HUDEP-2 (cell line): ENCODE measurements around the gene FOXA2.

Source experiments
- DNase-seq, 76 experiments: peaks; one replicate each; lab custom pipeline; 2025; ENCODE audit not compliant: unreplicated experiment in 76 of 76; lab: John Stamatoyannopoulos, UW

Gene FOXA2

DNA sequence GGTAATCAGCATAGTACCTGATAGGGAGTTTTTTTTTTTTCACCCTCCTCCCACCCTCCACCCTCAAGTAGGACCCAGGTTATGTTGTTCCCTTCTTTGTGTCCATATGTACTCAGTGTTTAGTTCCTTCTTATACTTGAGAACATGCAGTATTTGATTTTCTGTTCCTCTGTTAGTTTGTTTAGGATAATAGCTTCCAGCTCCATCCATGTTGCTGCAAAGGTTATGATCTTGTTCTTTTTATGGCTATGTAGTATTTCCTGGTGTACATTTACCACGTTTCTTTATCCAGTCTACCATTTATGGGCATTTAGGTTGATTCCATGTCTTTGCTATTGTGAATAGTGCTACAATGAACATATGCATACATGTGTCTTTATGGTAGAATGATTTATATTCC lies 41.9 kb downstream of the FOXA2 start:
- DNase-seq, result no peak

DNA sequence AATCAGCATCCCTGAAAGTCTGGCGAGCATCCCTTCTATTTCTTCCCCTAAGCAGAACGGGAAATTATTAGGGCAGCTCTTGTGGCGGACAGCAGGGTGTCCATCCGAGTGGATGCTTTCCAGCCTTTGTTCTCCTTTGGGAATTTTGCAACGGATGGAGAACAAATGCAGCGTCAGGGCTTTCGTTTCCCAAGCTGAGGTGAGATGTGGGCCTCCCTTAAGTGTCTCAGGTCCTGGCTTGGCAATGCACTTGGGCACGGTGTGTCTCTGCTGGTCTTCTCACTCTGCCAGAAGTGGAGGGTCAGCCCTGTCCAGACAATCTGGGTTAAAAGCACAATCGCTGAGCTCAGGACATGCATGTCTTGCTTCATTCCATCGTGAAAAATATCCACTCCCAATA lies 43.5 kb downstream of the FOXA2 start:
- DNase-seq, result no peak

DNA sequence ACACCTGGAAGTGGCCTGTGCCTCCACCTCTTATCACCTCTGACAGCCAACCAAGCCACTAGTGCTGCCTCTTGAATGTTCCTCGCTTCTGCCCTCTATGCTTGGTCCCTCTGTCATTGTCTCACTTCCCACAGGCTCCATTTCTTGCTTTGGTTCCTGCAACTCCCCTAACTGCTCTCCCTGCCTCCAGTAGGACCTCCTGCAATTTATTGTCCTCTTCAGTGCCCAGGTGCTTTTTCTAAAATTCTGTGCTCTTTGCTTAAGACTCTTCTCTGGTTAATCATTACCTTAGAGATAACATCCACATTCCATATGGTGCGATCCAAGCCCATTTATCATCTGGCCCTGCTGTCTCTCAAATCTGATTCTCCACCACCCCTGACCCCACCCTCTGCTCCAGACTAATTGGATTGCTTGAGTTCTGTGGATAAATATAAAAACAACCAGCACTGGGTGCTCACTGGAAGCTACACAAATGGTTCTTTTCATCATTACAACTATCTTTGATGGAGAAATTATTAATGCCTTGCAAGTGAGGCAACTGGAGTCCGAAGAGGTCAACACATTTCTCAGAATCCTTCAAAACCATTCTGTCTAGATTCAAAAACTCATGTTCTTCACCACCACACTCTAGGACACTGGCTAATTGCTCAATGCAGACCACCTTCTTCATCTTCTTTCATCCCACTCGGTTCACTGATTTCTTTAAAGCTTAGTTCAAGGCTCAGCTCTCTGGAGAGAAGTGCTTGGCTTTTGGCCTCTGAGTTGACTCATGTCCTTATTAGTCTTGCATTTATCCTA lies 47.2 kb downstream of the FOXA2 start:
- no peak for DNase-seq

DNA sequence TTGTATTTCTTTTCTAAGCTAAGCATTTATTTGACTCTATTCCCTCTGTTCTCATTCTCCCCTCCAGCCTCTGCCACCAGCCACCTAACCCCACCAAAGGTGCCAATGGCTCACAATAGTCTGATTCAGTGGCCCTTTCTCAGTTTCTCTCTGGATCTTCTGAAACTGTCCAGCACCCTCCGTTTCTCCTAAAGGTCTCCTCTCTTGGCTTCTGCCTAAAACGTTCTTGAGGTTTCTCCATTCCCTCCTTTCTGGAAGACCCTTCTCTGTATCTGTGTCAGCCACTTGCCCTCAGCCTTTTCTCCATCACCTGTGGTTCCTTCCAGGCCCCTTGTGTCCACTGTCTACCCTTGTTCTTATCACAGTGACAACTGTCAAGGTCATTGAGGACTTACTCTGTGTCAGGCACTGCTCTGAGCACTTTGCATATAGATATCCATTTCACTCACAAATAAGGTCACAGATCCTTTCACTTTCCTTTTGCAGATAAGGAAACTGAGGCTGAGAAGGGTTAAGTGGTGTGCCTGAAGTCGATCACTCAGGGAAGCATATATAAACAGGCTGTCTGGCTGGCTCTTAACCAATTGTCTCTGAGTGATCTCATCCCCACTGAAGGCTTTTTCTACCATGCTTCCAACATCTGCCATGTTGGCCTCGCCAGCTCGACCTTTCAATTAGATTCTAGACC lies 48.1 kb downstream of the FOXA2 start:
- DNase-seq, result no peak

DNA sequence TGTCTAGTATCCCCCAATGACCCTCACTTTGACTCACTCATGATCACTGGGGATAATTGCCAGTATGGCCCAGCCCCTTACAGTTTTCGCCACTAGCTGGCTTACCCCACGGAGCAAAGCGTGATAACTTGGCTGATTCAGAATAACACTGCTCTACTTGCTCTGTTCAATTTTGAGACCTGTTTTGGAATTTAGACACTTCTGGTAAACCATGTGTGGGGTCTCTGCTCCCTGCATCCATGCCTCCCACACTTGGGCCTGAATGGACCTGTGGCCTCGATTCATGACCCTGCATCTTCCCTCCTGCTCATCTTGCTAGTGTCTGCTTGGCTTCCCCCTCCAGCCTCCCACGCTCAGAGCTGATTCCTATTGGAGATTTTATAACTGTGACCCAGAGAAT lies 48.9 kb downstream of the FOXA2 start:
- DNase-seq, result no peak

DNA sequence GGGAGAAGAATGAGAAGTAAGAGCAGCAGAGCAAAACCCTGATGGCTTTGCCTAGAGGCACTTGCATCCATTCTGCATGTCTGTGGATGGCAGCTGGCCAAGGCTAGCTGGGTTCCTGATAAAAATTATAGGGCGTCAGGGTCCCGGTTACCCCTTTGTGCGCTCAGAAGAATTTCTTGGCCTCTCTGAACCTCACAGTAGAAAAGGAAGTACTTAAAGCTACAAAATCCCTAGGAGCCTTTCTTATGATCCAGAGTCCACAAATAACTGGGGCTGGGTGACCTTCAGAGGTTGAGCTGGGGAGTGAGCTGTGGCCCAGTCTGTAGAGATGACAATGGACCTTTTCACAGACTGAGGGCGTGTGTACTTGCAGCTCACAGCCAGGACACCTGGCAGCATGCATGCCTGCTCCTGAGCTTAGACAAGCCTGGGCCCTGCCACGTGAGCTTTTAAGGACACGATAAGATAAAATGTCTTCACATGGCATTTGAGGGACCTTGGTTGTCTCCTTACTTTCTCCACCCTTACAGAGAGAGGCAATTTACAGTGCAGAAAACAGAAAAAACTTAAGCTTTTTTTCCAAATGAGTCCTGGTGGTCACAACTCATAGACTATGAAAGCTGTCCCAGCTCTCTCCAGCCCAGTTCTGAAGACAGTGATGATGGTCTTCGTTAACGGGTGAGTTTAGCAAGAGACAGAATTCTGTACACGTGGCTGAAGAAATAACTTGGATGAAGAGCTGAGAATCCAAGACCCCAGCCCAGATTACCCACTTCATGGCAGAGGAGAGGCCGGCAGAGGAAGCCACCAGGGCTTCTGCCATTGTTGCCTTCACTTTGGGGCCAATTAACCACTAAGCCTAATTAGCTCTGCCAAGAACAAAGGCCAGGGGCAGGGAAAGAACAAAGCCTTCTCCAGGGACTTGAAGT lies 50.3 kb downstream of the FOXA2 start:
- DNase-seq, result no peak

DNA sequence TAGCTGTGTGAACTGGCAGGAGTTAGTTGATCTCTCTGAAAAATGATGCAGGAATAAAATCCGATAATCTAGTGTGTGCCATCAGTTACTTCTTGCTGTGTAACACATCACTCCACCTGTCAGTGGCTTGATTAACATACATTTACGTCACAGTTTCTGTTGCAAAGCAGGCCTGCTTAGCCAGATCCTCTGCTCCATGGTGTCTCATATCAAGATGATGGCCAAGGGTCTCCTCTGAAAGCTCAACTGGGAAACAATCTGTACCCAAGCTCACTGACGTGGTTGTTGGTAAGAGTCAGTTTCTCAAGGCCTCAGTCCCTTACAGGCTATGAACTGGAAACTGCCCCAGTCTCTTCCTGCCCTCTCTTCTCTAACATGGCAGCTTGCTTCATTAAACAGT lies 51.8 kb downstream of the FOXA2 start:
- no peak for DNase-seq

DNA sequence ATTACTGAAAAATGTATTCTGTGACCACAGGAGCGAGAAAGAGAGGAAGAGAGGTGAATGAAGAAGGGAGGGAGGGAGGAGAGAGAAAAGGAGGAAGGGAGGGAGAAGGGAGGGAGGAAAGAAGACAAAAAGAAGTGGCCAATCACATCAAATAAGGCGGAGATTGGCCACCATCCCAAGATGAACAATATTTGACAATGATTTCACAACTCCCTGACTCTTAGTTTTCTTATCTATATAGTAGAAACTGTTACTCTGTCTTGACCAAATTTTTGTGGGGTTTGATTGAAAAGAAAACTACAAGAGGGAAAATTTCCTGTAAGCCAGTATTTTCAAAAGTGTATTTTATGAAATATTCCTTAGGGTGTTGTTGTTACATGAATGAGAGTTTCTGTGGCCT lies 52.6 kb downstream of the FOXA2 start:
- no peak for DNase-seq

DNA sequence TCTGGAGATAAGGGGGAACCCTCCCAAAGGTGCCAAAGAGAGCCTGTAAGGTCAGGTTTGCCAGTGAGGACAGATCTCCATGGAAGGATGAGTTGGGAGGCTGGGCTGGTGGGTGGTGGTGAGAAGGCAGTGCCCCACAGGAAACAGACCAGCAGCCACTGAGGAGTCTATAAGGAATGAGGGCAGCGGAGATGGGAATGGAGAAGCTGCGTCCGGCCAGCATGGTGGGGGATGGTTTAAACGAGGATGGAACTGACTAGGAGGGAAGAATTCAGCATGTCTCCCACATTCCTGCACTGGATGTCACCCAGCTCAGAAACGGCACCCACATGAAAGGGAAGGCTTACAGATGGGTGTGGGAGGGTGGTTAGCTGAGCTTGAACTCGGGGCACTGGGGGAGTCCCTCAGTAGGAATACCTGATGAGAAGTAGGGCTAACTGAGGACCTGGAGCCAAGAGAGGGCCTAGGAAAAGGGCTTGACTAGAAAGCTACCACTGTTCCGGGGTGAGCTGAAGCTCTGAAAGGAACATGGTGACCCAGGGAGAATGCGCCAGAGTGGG lies 53.2 kb downstream of the FOXA2 start:
- no peak for DNase-seq
